ENCODE data around the gene COPB1. TPM values are rescaled to one million over a fixed set of nuclear protein-coding genes. Genes with fewer than 3 reads are reported as not detected.

Gene COPB1
- total and polyA plus RNA-seq, 2 of the 13 experiments (the other 11 are each of a cell fraction or from before 2014, with no cell fraction given): 114 to 195 TPM

DNA sequence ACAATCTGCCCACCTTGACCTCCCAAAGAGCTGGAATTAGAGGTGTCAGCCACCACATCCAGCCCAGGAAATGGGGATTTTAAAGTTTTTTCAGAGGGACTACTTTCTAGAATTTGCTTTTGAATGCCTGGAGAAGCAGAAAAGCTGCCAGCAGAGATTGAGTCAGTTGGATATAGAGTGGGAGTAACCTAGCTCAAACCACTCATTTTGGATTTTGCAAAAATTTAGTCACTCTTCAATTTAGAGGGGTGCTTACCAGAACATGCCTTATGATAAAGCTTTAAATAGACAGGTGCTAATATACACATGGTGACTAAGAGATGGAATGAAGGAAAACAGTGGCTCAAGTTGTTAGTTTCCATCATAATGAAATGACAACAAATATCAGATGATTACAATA, 47.1 kb upstream of the COPB1 start:
- no peaks in the 10 kb centered on the region for H3K27me3 ChIP-seq (ENCODE audit: control insufficient read depth in 1 of 2, insufficient read depth in 2 of 2, low read length in 2 of 2)
- ChIA-PET CTCF (ENCODE audit: low intra/inter-chr PET ratio, low total read pairs) (no interaction called here), POLR2A (no interaction called here)
- H3K4me1 ChIP-seq (ENCODE audit: insufficient read depth, low read length): peaks cover 10% of the 10 kb centered on the region
- no TSS peak for BruUV-seq (replicated peaks)
- no peak overlapping the region for H3K27ac ChIP-seq (ENCODE audit: extremely low read length, insufficient read depth, low read length)
- no peaks in the 10 kb centered on the region for H3K9me3 ChIP-seq (ENCODE audit: low read length)
- no peak for FAIRE-seq
- H4K20me1 ChIP-seq (ENCODE audit: insufficient read depth, low read length): no peaks in the 10 kb centered on the region
- H3K4me3 ChIP-seq (replicated peaks in 1 of 3; ENCODE audit: insufficient read depth in 1 of 3, low read depth in 2 of 3, low read length in 3 of 3): no peak overlapping the region
- no peaks in the 10 kb centered on the region for H3K79me2 ChIP-seq (ENCODE audit: insufficient read depth, low read length)
- DNase-seq (ENCODE audit: low spot score): no peak
- H3K36me3 ChIP-seq (replicated peaks in 1 of 2; ENCODE audit: control insufficient read depth in 1 of 2, insufficient read depth in 2 of 2, low read length in 2 of 2): no peaks in the 10 kb centered on the region; a peak in 2 of 5 replicates
- intact Hi-C loops (cut with micrococcal nuclease; ENCODE audit: unreplicated experiment): no loop called here
- H3K4me2 ChIP-seq (ENCODE audit: low read depth, low read length): no peak overlapping the region
- H3K9ac ChIP-seq (ENCODE audit: insufficient read depth, low read depth, low read length): no peak overlapping the region
- in situ Hi-C loops (cut with HindIII; ENCODE audit: extremely low pct_ligation_motif_present, low pct_unique_long_range_greater_than_20kb): loop anchor here (25.0 kb wide), 1 partner anchor 91 kb away; the partner anchor contains the start of gene PDE3B
- no peak overlapping the region for H2AFZ ChIP-seq (ENCODE audit: low read length)
- no peak for ATAC-seq
- TF ChIP-seq, protein P1, sequence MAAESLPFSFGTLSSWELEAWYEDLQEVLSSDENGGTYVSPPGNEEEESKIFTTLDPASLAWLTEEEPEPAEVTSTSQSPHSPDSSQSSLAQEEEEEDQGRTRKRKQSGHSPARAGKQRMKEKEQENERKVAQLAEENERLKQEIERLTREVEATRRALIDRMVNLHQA (CRISPR knock-in tag; IDR thresholded peaks at IDR 0.05): no peak
- TF ChIP-seq, protein P2, sequence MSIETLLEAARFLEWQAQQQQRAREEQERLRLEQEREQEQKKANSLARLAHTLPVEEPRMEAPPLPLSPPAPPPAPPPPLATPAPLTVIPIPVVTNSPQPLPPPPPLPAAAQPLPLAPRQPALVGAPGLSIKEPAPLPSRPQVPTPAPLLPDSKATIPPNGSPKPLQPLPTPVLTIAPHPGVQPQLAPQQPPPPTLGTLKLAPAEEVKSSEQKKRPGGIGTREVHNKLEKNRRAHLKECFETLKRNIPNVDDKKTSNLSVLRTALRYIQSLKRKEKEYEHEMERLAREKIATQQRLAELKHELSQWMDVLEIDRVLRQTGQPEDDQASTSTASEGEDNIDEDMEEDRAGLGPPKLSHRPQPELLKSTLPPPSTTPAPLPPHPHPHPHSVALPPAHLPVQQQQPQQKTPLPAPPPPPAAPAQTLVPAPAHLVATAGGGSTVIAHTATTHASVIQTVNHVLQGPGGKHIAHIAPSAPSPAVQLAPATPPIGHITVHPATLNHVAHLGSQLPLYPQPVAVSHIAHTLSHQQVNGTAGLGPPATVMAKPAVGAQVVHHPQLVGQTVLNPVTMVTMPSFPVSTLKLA (IDR thresholded peaks at IDR 0.05): no peak
- TF ChIP-seq GFI1 (CRISPR knock-in tag; IDR thresholded peaks at IDR 0.05; ENCODE audit: borderline replicate concordance) (no peak), MED1 (CRISPR knock-in tag; IDR thresholded peaks at IDR 0.05) (no peak), SP140L (CRISPR knock-in tag; IDR thresholded peaks at IDR 0.05; ENCODE audit: borderline replicate concordance) (no peak), ZNF10 (CRISPR knock-in tag; IDR thresholded peaks at IDR 0.05; ENCODE audit: borderline replicate concordance, low read depth) (no peak), ZNF251 (CRISPR knock-in tag; IDR thresholded peaks at IDR 0.05) (no peak), TBX3 (IDR thresholded peaks at IDR 0.05; ENCODE audit: borderline replicate concordance) (no peak), DPF2 (CRISPR knock-in tag; IDR thresholded peaks at IDR 0.05; ENCODE audit: borderline replicate concordance, low read depth) (no peak), JUND (CRISPR knock-in tag; IDR thresholded peaks at IDR 0.05) (no peak), ZNF83 (CRISPR knock-in tag; IDR thresholded peaks at IDR 0.05; ENCODE audit: borderline replicate concordance) (no peak), ZNF552 (CRISPR knock-in tag; IDR thresholded peaks at IDR 0.05; ENCODE audit: borderline replicate concordance) (no peak), ZFYVE20 (CRISPR knock-in tag; IDR thresholded peaks at IDR 0.05; ENCODE audit: borderline replicate concordance, low read depth) (no peak)
- TF ChIP-seq, protein P3, sequence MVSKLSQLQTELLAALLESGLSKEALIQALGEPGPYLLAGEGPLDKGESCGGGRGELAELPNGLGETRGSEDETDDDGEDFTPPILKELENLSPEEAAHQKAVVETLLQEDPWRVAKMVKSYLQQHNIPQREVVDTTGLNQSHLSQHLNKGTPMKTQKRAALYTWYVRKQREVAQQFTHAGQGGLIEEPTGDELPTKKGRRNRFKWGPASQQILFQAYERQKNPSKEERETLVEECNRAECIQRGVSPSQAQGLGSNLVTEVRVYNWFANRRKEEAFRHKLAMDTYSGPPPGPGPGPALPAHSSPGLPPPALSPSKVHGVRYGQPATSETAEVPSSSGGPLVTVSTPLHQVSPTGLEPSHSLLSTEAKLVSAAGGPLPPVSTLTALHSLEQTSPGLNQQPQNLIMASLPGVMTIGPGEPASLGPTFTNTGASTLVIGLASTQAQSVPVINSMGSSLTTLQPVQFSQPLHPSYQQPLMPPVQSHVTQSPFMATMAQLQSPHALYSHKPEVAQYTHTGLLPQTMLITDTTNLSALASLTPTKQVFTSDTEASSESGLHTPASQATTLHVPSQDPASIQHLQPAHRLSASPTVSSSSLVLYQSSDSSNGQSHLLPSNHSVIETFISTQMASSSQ (IDR thresholded peaks at IDR 0.05; ENCODE audit: low read depth): no peak
- TF ChIP-seq, protein P3 (CRISPR knock-in tag; IDR thresholded peaks at IDR 0.05; ENCODE audit: borderline replicate concordance): no peak
- TF ChIP-seq, protein P4, sequence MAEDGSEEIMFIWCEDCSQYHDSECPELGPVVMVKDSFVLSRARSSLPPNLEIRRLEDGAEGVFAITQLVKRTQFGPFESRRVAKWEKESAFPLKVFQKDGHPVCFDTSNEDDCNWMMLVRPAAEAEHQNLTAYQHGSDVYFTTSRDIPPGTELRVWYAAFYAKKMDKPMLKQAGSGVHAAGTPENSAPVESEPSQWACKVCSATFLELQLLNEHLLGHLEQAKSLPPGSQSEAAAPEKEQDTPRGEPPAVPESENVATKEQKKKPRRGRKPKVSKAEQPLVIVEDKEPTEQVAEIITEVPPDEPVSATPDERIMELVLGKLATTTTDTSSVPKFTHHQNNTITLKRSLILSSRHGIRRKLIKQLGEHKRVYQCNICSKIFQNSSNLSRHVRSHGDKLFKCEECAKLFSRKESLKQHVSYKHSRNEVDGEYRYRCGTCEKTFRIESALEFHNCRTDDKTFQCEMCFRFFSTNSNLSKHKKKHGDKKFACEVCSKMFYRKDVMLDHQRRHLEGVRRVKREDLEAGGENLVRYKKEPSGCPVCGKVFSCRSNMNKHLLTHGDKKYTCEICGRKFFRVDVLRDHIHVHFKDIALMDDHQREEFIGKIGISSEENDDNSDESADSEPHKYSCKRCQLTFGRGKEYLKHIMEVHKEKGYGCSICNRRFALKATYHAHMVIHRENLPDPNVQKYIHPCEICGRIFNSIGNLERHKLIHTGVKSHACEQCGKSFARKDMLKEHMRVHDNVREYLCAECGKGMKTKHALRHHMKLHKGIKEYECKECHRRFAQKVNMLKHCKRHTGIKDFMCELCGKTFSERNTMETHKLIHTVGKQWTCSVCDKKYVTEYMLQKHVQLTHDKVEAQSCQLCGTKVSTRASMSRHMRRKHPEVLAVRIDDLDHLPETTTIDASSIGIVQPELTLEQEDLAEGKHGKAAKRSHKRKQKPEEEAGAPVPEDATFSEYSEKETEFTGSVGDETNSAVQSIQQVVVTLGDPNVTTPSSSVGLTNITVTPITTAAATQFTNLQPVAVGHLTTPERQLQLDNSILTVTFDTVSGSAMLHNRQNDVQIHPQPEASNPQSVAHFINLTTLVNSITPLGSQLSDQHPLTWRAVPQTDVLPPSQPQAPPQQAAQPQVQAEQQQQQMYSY (CRISPR knock-in tag; IDR thresholded peaks at IDR 0.05): no peak
